OCI-LY1 (cell line): Measurements from ENCODE around the gene RECK.

ENCODE experiments used
- CTCF ChIP-seq: fragments of 200-600 bp; sonication (generic), shearing (Covaris generic); IDR thresholded peaks from 2 replicates; pipeline ENCODE4 v1.5.1; 2017; ENCODE audit warnings: mild to moderate bottlenecking, antibody characterized with exemption, low read length, moderate library complexity, mixed read lengths
- EZH2 ChIP-seq: fragments of 200-600 bp; sonication (generic), shearing (Covaris generic); IDR thresholded peaks from 2 replicates; pipeline ENCODE4 v1.8.0; 2017; ENCODE audit warnings: borderline replicate concordance, mixed run types, mild to moderate bottlenecking, antibody characterized with exemption, low read length, moderate library complexity, mixed read lengths

GRCh38 chr9:36051317-36051716, 14.6 kb downstream of the RECK start:
- TF ChIP-seq CTCF: no peak
- no peak for TF ChIP-seq EZH2
